SK-N-SH treated with all-trans-retinoic acid at 6 μM for 48 hours (cell line): ENCODE results near the gene PRKG1.

ENCODE experiments used
- ATAC-seq: fragments of 200-7000 bp; cut with Tn5 transposase; 3 replicates; pipeline ENCODE4 v1.9.1; 2020; ENCODE audit warnings: mild to moderate bottlenecking, moderate library complexity
- ARNTL ChIP-seq: fragments of 450-650 bp; formaldehyde crosslinking; IDR thresholded peaks from 2 replicates; pipeline ENCODE4 v1.5.0; 2020; ENCODE audit warnings: low read depth, mild to moderate bottlenecking, moderate library complexity, borderline replicate concordance
- BACH2 ChIP-seq: fragments of 250-450 bp; sonication (Bioruptor Pico); IDR thresholded peaks from 2 replicates; pipeline ENCODE4 v1.9.0; 2021; ENCODE audit warnings: mild to moderate bottlenecking, borderline replicate concordance
- ESRRG ChIP-seq: fragments of 250-450 bp; sonication (Bioruptor Pico); IDR thresholded peaks from 2 replicates; pipeline ENCODE4 v1.6.1; 2021; ENCODE audit warnings: mild to moderate bottlenecking
- GLIS3 ChIP-seq: fragments of 250-450 bp; sonication (Bioruptor Pico); IDR thresholded peaks from 2 replicates; pipeline ENCODE4 v1.5.0; 2020; ENCODE audit warnings: mild to moderate bottlenecking, moderate library complexity
- ISL1 ChIP-seq: fragments of 250-450 bp; sonication (Bioruptor Pico); IDR thresholded peaks from 2 replicates; pipeline ENCODE4 v2.1.2; 2022; ENCODE audit warnings: mild to moderate bottlenecking, moderate library complexity
- OSR1 ChIP-seq: fragments of 250-450 bp; sonication (Bioruptor Pico); IDR thresholded peaks from 2 replicates; pipeline ENCODE4 v1.8.0; 2022; ENCODE audit warnings: moderate library complexity, mild to moderate bottlenecking, inconsistent platforms
- RARB ChIP-seq: fragments of 250-450 bp; sonication (Bioruptor Pico); IDR thresholded peaks from 2 replicates; pipeline ENCODE4 v1.8.0; 2021; ENCODE audit warnings: mild to moderate bottlenecking, moderate library complexity
- SNAI2 ChIP-seq: fragments of 250-450 bp; sonication (Bioruptor Pico); IDR thresholded peaks from 2 replicates; pipeline ENCODE4 v1.5.0; 2020; ENCODE audit warnings: mild to moderate bottlenecking, moderate library complexity
- TCF4 ChIP-seq: fragments of 250-450 bp; sonication (Bioruptor Pico); IDR thresholded peaks from 2 replicates; pipeline ENCODE4 v1.8.0; 2021; ENCODE audit warnings: mild to moderate bottlenecking, moderate library complexity, borderline replicate concordance
- TOX ChIP-seq: fragments of 250-450 bp; sonication (Bioruptor Pico); IDR thresholded peaks from 2 replicates; pipeline ENCODE4 v1.8.0; 2021; ENCODE audit warnings: mild to moderate bottlenecking, moderate library complexity, borderline replicate concordance
- ZC3H10 ChIP-seq: fragments of 250-450 bp; sonication (Bioruptor Pico); IDR thresholded peaks from 2 replicates; pipeline ENCODE4 v1.5.1; 2021; ENCODE audit warnings: mild to moderate bottlenecking, moderate library complexity
- ZFP3 ChIP-seq: fragments of 250-450 bp; sonication (Bioruptor Pico); IDR thresholded peaks from 2 replicates; pipeline ENCODE4 v1.5.0; 2020; ENCODE audit warnings: mild to moderate bottlenecking, moderate library complexity
- ZFP30 ChIP-seq: fragments of 450-650 bp; formaldehyde crosslinking; IDR thresholded peaks from 2 replicates; pipeline ENCODE4 v1.5.0; 2022; ENCODE audit warnings: mild to moderate bottlenecking, moderate library complexity
- ZNF565 ChIP-seq: fragments of 450-650 bp; formaldehyde crosslinking; conservative IDR thresholded peaks from 2 replicates; pipeline ENCODE4 v1.5.0; 2020; ENCODE audit warnings: low read depth, mild to moderate bottlenecking, moderate library complexity
- ZNF70 ChIP-seq: fragments of 450-650 bp; formaldehyde crosslinking; IDR thresholded peaks from 2 replicates; pipeline ENCODE4 v1.5.0; 2020; ENCODE audit warnings: mild to moderate bottlenecking, moderate library complexity
- ZNF8 ChIP-seq: fragments of 450-650 bp; formaldehyde crosslinking; IDR thresholded peaks from 2 replicates; pipeline ENCODE4 v1.5.0; 2020; ENCODE audit warnings: mild to moderate bottlenecking, moderate library complexity
- TF ChIP-seq, protein P1 (sequence below): fragments of 250-450 bp; sonication (Bioruptor Pico); IDR thresholded peaks from 2 replicates; pipeline ENCODE4 v1.5.1; 2020; ENCODE audit warnings: low read depth, mild to moderate bottlenecking, moderate library complexity
- TF ChIP-seq, protein P2 (sequence below): fragments of 250-450 bp; sonication (Bioruptor Pico); IDR thresholded peaks from 2 replicates; pipeline ENCODE4 v1.8.0; 2020; ENCODE audit warnings: mild to moderate bottlenecking, moderate library complexity, borderline replicate concordance
- TF ChIP-seq, protein P3 (sequence below): fragments of 250-450 bp; sonication (Bioruptor Pico); IDR thresholded peaks from 2 replicates; pipeline ENCODE4 v1.8.0; 2021; ENCODE audit warnings: low read depth, mild to moderate bottlenecking, moderate library complexity, borderline replicate concordance
- TF ChIP-seq, protein P4 (sequence below): fragments of 250-450 bp; sonication (Bioruptor Pico); IDR thresholded peaks from 2 replicates; pipeline ENCODE4 v1.5.0; 2020; ENCODE audit warnings: mild to moderate bottlenecking, moderate library complexity
- TF ChIP-seq, protein P5 (sequence below): fragments of 250-450 bp; sonication (Bioruptor Pico); IDR thresholded peaks from 2 replicates; pipeline ENCODE4 v1.5.1; 2021; ENCODE audit warnings: mild to moderate bottlenecking, moderate library complexity

PRKG1 gene

DNA sequence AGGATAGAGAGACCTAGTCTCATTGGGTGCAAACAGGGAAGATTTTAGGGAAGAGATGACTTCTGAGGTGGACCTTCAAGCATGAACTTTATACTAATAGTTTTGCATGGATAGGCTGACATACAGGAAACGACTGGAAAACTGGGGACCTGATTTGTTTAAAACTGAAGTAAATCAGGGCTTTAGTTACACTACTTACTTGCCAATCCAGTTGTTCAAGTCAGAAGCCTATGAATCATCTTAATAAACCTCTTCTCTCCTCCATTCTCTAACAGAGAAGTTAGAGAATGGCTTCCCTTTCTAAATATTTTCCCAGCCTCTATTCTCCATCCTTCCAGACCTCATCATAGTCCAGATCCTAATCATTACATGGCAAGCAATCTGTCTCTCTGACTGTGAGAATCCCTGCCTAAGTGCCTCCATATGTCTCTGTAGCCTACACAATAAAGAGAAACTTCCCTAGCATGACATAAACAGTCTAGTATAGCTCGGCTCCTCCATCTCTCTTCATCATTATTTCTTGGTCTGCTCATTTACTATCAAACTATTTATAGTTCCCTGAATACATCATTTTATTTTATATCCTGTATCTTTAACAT lies 55.8 kb downstream of the PRKG1 start:
- peak; percentile 34; the same call in 1 of the 3 replicates for ATAC-seq
- TF ChIP-seq TCF4 (CRISPR knock-in tag) (peak; percentile 46; the same call in 1 of the 2 replicates), ZC3H10 (CRISPR knock-in tag) (no peak)

DNA sequence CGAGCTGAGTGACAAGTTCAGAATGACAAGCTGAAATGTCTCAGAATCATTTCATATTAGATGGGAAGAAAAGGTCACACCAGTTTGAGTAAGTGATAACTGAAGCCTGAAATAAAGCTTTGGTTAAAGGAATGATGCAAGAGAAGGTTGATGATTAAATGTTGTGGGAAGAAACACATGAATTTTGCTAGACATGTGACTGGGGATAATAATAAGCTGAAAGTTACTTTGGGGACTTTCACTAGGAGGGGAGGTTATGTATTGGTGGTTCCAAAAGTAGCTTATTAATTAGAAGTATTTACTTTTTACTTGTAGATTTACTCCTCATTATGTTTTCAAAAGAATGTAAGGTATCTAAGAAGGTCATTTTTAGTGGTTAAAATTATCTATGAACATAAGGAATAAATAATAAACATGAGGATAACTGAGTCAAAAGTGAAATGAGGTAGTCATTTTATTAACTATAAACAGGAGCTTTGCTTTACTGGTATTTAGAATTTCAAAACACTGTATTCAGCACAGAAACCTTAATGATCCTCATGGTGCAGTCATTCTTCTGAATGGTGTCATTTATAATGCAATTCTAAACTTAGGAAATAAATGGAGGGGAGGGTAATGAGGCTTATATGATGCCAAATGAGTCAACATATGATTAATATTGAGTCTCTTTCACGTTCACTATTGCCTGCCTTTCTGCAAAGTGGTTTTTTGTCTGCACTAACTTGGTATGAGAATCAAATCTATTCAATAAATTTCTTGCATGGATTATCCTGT lies 63.7 kb downstream of the PRKG1 start:
- ATAC-seq, result no peak; the same call in 2 of the 3 replicates
- TF ChIP-seq ISL1 (CRISPR knock-in tag) (no peak), RARB (CRISPR knock-in tag) (no peak), ZNF70 (CRISPR knock-in tag) (no peak), ZFP3 (no peak), ZC3H10 (CRISPR knock-in tag) (no peak), BACH2 (CRISPR knock-in tag) (no peak), ZNF8 (CRISPR knock-in tag) (no peak), ZNF565 (CRISPR knock-in tag) (no peak), TCF4 (CRISPR knock-in tag) (no peak), ESRRG (CRISPR knock-in tag) (no peak)
- TF ChIP-seq, protein P1, sequence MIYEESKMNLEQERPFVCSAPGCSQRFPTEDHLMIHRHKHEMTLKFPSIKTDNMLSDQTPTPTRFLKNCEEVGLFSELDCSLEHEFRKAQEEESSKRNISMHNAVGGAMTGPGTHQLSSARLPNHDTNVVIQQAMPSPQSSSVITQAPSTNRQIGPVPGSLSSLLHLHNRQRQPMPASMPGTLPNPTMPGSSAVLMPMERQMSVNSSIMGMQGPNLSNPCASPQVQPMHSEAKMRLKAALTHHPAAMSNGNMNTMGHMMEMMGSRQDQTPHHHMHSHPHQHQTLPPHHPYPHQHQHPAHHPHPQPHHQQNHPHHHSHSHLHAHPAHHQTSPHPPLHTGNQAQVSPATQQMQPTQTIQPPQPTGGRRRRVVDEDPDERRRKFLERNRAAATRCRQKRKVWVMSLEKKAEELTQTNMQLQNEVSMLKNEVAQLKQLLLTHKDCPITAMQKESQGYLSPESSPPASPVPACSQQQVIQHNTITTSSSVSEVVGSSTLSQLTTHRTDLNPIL (CRISPR knock-in tag), result no peak
- TF ChIP-seq, protein P2, sequence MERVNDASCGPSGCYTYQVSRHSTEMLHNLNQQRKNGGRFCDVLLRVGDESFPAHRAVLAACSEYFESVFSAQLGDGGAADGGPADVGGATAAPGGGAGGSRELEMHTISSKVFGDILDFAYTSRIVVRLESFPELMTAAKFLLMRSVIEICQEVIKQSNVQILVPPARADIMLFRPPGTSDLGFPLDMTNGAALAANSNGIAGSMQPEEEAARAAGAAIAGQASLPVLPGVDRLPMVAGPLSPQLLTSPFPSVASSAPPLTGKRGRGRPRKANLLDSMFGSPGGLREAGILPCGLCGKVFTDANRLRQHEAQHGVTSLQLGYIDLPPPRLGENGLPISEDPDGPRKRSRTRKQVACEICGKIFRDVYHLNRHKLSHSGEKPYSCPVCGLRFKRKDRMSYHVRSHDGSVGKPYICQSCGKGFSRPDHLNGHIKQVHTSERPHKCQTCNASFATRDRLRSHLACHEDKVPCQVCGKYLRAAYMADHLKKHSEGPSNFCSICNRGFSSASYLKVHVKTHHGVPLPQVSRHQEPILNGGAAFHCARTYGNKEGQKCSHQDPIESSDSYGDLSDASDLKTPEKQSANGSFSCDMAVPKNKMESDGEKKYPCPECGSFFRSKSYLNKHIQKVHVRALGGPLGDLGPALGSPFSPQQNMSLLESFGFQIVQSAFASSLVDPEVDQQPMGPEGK (CRISPR knock-in tag), result no peak

DNA sequence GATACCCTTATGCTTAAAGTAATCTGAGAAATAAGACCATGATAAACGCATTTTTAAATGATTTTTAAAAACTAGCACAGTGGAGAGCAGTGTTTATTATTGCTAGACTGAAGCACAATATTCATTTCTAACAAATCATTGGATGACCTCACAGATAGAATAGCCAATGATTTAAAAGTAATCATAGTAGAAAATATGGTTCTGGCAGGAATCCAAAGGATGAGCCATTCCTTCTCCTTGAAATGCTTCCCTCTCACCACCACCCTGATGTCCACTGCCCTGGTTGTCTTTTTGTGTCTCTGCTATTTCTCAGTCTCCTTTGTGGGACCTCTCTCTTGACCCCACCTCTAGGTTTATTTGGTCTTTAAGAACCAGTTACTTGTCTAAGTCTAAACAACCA lies 64.9 kb downstream of the PRKG1 start:
- no peak for ATAC-seq

More for the DNA sequence above, 64.9 kb downstream of the PRKG1 start:
- TF ChIP-seq, protein P3, sequence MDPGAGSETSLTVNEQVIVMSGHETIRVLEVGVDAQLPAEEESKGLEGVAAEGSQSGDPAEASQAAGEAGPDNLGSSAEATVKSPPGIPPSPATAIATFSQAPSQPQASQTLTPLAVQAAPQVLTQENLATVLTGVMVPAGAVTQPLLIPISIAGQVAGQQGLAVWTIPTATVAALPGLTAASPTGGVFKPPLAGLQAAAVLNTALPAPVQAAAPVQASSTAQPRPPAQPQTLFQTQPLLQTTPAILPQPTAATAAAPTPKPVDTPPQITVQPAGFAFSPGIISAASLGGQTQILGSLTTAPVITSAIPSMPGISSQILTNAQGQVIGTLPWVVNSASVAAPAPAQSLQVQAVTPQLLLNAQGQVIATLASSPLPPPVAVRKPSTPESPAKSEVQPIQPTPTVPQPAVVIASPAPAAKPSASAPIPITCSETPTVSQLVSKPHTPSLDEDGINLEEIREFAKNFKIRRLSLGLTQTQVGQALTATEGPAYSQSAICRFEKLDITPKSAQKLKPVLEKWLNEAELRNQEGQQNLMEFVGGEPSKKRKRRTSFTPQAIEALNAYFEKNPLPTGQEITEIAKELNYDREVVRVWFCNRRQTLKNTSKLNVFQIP (CRISPR knock-in tag), result no peak
- TF ChIP-seq, protein P4, sequence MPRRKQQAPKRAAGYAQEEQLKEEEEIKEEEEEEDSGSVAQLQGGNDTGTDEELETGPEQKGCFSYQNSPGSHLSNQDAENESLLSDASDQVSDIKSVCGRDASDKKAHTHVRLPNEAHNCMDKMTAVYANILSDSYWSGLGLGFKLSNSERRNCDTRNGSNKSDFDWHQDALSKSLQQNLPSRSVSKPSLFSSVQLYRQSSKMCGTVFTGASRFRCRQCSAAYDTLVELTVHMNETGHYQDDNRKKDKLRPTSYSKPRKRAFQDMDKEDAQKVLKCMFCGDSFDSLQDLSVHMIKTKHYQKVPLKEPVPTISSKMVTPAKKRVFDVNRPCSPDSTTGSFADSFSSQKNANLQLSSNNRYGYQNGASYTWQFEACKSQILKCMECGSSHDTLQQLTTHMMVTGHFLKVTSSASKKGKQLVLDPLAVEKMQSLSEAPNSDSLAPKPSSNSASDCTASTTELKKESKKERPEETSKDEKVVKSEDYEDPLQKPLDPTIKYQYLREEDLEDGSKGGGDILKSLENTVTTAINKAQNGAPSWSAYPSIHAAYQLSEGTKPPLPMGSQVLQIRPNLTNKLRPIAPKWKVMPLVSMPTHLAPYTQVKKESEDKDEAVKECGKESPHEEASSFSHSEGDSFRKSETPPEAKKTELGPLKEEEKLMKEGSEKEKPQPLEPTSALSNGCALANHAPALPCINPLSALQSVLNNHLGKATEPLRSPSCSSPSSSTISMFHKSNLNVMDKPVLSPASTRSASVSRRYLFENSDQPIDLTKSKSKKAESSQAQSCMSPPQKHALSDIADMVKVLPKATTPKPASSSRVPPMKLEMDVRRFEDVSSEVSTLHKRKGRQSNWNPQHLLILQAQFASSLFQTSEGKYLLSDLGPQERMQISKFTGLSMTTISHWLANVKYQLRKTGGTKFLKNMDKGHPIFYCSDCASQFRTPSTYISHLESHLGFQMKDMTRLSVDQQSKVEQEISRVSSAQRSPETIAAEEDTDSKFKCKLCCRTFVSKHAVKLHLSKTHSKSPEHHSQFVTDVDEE (CRISPR knock-in tag), result no peak
- TF ChIP-seq, protein P5, sequence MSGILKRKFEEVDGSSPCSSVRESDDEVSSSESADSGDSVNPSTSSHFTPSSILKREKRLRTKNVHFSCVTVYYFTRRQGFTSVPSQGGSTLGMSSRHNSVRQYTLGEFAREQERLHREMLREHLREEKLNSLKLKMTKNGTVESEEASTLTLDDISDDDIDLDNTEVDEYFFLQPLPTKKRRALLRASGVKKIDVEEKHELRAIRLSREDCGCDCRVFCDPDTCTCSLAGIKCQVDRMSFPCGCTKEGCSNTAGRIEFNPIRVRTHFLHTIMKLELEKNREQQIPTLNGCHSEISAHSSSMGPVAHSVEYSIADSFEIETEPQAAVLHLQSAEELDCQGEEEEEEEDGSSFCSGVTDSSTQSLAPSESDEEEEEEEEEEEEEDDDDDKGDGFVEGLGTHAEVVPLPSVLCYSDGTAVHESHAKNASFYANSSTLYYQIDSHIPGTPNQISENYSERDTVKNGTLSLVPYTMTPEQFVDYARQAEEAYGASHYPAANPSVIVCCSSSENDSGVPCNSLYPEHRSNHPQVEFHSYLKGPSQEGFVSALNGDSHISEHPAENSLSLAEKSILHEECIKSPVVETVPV (CRISPR knock-in tag), result no peak
- no peak for TF ChIP-seq ARNTL (CRISPR knock-in tag)
- TF ChIP-seq ZNF565 (CRISPR knock-in tag), result no peak
- TF ChIP-seq ZNF8 (CRISPR knock-in tag), result no peak
- TF ChIP-seq ESRRG (CRISPR knock-in tag), result no peak
- no peak for TF ChIP-seq TCF4 (CRISPR knock-in tag)
- TF ChIP-seq ZFP30 (CRISPR knock-in tag), result no peak
- TF ChIP-seq GLIS3, result no peak
- TF ChIP-seq ZC3H10 (CRISPR knock-in tag), result no peak
- TF ChIP-seq RARB (CRISPR knock-in tag), result no peak
- no peak for TF ChIP-seq OSR1 (CRISPR knock-in tag)
- TF ChIP-seq ZNF70 (CRISPR knock-in tag), result no peak
- no peak for TF ChIP-seq BACH2 (CRISPR knock-in tag)
- TF ChIP-seq TOX (CRISPR knock-in tag), result no peak
- no peak for TF ChIP-seq ISL1 (CRISPR knock-in tag)
- TF ChIP-seq, protein P2 (CRISPR knock-in tag), result no peak
- TF ChIP-seq SNAI2 (CRISPR knock-in tag), result no peak
- TF ChIP-seq, protein P1 (CRISPR knock-in tag), result no peak
